Panc1 (cell line): ENCODE measurements around the gene ZNF484. TPM values are rescaled to one million over a fixed set of nuclear protein-coding genes. Genes with fewer than 3 reads are reported as not detected.
"Not testable (repeated sequence)": the region's sequence is repeated elsewhere in the genome, so short reads cannot be mapped to it uniquely, and the experiment has no call there.

Experiments used
- ATAC-seq: fragments of 200-7000 bp; cut with Tn5 transposase; 2 replicates; pipeline ENCODE4 v1.9.1; 2020; ENCODE audit warnings: mild to moderate bottlenecking, moderate library complexity
- BruUV-seq: library from RNA; stranded (reverse); fragments of 400-500 nt; replicated peaks from 2 replicates; lab custom pipeline; 2021; lab: Mats Ljungman, UMichigan
- CTCF ChIA-PET: fragments of 300-600 bp; sonication (Branson Sonifier 250); formaldehyde crosslinking; loops from one replicate; lab custom pipeline; 2022; ENCODE audit warnings: antibody characterized with exemption; lab: Charles Lee
- POLR2A ChIA-PET: fragments of 300-600 bp; sonication (Branson Sonifier 250); formaldehyde crosslinking; loops from one replicate; lab custom pipeline; 2022; ENCODE audit warnings: antibody characterized with exemption; lab: Charles Lee
- DNase-seq: peaks from one replicate; pipeline ENCODE4 v3.0.0-alpha.2; 2010; ENCODE audit warnings: low read depth, low spot score
- H3K27ac ChIP-seq: 2 replicates; pipeline ENCODE4 v1.5.1; 2011; ENCODE audit warnings: mild to moderate bottlenecking, low read length, inconsistent platforms
- H3K27me3 ChIP-seq: fragments of 200-500 bp; sonication (Bioruptor generic); 2 replicates; pipeline ENCODE4 v1.6.0; 2014; ENCODE audit warnings: low read length, inconsistent platforms; ENCODE audit not compliant: control insufficient read depth, insufficient read depth
- H3K36me3 ChIP-seq: fragments of 200-500 bp; sonication (Bioruptor generic); 2 replicates; pipeline ENCODE4 v1.5.1; 2014; ENCODE audit warnings: inconsistent platforms, mild to moderate bottlenecking, low read length, moderate library complexity; ENCODE audit not compliant: control insufficient read depth, insufficient read depth
- H3K4me1 ChIP-seq: 2 replicates; pipeline ENCODE4 v1.5.1; 2011; ENCODE audit warnings: inconsistent platforms, mild to moderate bottlenecking, low read length, moderate library complexity; ENCODE audit not compliant: control insufficient read depth, insufficient read depth
- H3K4me3 ChIP-seq, 2 experiments: 2 replicates each; pipeline ENCODE4 v1.5.1; 2011 to 2012; ENCODE audit warnings: low read depth in 2 of 2, low read length in 2 of 2, mild to moderate bottlenecking in 2 of 2, inconsistent platforms in 1 of 2, moderate library complexity in 1 of 2
- H3K9me3 ChIP-seq: fragments of 200-500 bp; sonication (Bioruptor generic); 2 replicates; pipeline ENCODE4 v1.5.1; 2014; ENCODE audit warnings: low read depth, mild to moderate bottlenecking, inconsistent platforms, low read length, moderate library complexity; ENCODE audit not compliant: control insufficient read depth, insufficient read depth
- POLR2AphosphoS5 ChIP-seq: IDR thresholded peaks from 2 replicates; pipeline ENCODE4 v1.6.1; 2012; ENCODE audit warnings: mild to moderate bottlenecking, low read depth, low read length, moderate library complexity
- SIN3A ChIP-seq: IDR thresholded peaks from 2 replicates; pipeline ENCODE4 v1.6.1; 2012; ENCODE audit warnings: low read depth, mild to moderate bottlenecking, low read length, moderate library complexity, borderline replicate concordance; ENCODE audit not compliant: insufficient read depth
- TCF7L2 ChIP-seq: IDR thresholded peaks from 2 replicates; pipeline ENCODE4 v1.6.1; 2011; ENCODE audit warnings: mild to moderate bottlenecking, low read depth, low read length, inconsistent platforms
- in situ Hi-C: cut with HindIII; loops from 2 replicates; pipeline ENCODE4 v1.10.0; 2016; ENCODE audit warnings: low sequenced_read_pairs, low pct_unique_long_range_greater_than_20kb
- intact Hi-C: fragments of 100-400 bp; cut with micrococcal nuclease; formaldehyde crosslinking; loops from one replicate; pipeline ENCODE4 v1.10.0; 2022; ENCODE audit not compliant: unreplicated experiment
- total RNA-seq: library from RNA; stranded (reverse); gene quantifications from one replicate; pipeline ENCODE4 v1.2.1, GENCODE V29; 2021; ENCODE audit not compliant: unreplicated experiment
- TF ChIP-seq, protein P1 (sequence below), 2 experiments: IDR thresholded peaks; 2 replicates each; pipeline ENCODE4 v1.6.1; 2011 to 2012; ENCODE audit warnings: low read depth in 2 of 2, control low read depth in 1 of 2, low read length in 1 of 2, mild to moderate bottlenecking in 1 of 2, moderate library complexity in 1 of 2; ENCODE audit not compliant: insufficient read depth in 1 of 2
- TF ChIP-seq, protein P2 (sequence below): fragments of 450-650 bp; IDR thresholded peaks from 2 replicates; pipeline ENCODE4 v1.5.1; 2017; ENCODE audit warnings: mild to moderate bottlenecking

The ZNF484 gene
- total RNA-seq, 1 experiment from 2014 or later, result 5.4 TPM

DNA sequence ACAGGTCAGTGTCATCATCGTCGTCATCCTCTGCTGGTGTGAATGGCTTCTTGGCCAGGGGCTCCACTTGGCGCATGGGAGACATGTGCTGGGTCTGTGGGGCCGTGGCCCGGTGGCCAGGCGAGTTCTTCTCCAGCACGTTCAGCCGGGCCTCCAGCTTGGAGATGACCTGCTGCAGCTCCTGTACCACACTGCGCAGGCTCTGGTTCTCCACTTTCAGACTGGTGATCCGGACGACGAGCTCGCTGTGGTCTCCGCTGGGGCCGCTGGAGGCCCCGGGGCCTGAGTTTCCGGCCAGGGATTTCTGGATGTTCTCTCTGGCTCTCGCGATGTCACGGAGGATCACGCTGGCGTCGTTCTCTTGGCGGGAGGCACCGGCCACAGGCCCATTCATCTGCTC, 40.6 kb downstream of the ZNF484 start:
- Histone ChIP-seq H3K9me3 (no peaks in the 10 kb centered on the region; the same call in 1 of the 2 replicates), H3K4me3 (no peak overlapping the region), H3K36me3 (no peaks in the 10 kb centered on the region), H3K27ac (no peak overlapping the region), H3K27me3 (no peaks in the 10 kb centered on the region), H3K4me1 (no peaks in the 10 kb centered on the region)
- POLR2A ChIA-PET, result no interaction called here
- no TSS peak for BruUV-seq
- no peak for ATAC-seq
- no peak for DNase-seq
- CTCF ChIA-PET, result no interaction called here
- in situ Hi-C loops (no loop called here), intact Hi-C loops (no loop called here)
- TF ChIP-seq, protein P1, sequence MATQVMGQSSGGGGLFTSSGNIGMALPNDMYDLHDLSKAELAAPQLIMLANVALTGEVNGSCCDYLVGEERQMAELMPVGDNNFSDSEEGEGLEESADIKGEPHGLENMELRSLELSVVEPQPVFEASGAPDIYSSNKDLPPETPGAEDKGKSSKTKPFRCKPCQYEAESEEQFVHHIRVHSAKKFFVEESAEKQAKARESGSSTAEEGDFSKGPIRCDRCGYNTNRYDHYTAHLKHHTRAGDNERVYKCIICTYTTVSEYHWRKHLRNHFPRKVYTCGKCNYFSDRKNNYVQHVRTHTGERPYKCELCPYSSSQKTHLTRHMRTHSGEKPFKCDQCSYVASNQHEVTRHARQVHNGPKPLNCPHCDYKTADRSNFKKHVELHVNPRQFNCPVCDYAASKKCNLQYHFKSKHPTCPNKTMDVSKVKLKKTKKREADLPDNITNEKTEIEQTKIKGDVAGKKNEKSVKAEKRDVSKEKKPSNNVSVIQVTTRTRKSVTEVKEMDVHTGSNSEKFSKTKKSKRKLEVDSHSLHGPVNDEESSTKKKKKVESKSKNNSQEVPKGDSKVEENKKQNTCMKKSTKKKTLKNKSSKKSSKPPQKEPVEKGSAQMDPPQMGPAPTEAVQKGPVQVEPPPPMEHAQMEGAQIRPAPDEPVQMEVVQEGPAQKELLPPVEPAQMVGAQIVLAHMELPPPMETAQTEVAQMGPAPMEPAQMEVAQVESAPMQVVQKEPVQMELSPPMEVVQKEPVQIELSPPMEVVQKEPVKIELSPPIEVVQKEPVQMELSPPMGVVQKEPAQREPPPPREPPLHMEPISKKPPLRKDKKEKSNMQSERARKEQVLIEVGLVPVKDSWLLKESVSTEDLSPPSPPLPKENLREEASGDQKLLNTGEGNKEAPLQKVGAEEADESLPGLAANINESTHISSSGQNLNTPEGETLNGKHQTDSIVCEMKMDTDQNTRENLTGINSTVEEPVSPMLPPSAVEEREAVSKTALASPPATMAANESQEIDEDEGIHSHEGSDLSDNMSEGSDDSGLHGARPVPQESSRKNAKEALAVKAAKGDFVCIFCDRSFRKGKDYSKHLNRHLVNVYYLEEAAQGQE (IDR thresholded peaks at IDR 0.05; ENCODE audit: insufficient read depth in 1 of 2, low read depth in 2 of 2, low read length in 1 of 2), result no peak
- TF ChIP-seq SIN3A (no peak), POLR2AphosphoS5 (no peak), TCF7L2 (no peak)
- TF ChIP-seq, protein P2, sequence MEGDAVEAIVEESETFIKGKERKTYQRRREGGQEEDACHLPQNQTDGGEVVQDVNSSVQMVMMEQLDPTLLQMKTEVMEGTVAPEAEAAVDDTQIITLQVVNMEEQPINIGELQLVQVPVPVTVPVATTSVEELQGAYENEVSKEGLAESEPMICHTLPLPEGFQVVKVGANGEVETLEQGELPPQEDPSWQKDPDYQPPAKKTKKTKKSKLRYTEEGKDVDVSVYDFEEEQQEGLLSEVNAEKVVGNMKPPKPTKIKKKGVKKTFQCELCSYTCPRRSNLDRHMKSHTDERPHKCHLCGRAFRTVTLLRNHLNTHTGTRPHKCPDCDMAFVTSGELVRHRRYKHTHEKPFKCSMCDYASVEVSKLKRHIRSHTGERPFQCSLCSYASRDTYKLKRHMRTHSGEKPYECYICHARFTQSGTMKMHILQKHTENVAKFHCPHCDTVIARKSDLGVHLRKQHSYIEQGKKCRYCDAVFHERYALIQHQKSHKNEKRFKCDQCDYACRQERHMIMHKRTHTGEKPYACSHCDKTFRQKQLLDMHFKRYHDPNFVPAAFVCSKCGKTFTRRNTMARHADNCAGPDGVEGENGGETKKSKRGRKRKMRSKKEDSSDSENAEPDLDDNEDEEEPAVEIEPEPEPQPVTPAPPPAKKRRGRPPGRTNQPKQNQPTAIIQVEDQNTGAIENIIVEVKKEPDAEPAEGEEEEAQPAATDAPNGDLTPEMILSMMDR, result no peak

DNA sequence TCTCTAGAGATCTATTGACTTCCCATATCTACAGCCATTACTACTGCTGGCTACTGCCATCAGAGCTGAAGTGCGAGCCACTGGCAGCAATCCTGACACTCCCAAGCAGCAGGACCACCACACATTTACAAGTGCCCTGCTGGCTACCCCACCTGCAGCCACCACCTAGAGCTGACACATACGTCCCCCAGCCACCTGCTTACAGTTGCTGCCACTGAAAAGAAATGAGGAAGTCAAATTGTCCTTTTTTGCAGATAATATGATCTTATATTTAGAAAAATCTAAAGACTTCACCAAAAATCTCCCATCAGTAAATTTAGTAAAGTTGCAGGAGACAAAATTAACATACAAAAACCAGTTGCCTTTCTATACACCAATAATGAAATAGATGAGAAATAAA, 48.4 kb downstream of the ZNF484 start:
- no peaks in the 10 kb centered on the region for H3K4me1 ChIP-seq
- no peaks in the 10 kb centered on the region for H3K27me3 ChIP-seq
- H3K36me3 ChIP-seq, result no peaks in the 10 kb centered on the region
- intact Hi-C loops (no loop called here), in situ Hi-C loops (no loop called here)
- ChIA-PET CTCF (no interaction called here), POLR2A (no interaction called here)
- no peaks in the 10 kb centered on the region for H3K9me3 ChIP-seq
- TF ChIP-seq TCF7L2 (no peak), SIN3A (no peak)
- no peak overlapping the region for H3K27ac ChIP-seq
- DNase-seq, result no peak
- ATAC-seq, result no peak
- H3K4me3 ChIP-seq, result no peak overlapping the region
- BruUV-seq, result no TSS peak

DNA sequence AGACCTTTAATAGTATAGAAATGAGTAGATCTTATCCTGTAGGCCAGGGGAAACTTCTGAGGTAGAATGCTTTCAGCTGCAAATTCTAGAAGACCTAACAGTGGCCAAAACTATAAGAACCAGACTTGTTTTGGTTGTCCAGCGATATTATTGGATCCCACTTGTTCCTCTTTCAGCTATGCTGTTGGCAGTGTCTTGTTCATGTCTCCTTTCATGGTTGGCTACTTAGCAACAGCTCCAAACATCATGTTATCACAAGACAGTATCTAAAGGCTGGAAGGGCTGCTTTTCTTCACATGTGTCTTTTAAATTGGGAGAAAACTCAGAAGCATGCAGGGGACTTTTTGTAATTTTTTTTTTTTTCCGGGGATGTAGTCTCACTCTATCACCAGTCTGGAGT, 52.8 kb downstream of the ZNF484 start:
- H3K4me3 ChIP-seq, H3K27ac ChIP-seq, DNase-seq, CTCF ChIA-PET, in situ Hi-C loops, H3K36me3 ChIP-seq, ATAC-seq, intact Hi-C loops, H3K27me3 ChIP-seq, BruUV-seq, POLR2A ChIA-PET, H3K4me1 ChIP-seq, H3K9me3 ChIP-seq: not testable (repeated sequence)
